Epidermal melanocyte (primary cell): ENCODE results near the gene SLC19A3.

Experiments used
- DNase-seq: peaks from one replicate; pipeline ENCODE4 v3.0.0; 2011; ENCODE audit warnings: low spot score; ENCODE audit not compliant: insufficient read length

Gene SLC19A3

DNA sequence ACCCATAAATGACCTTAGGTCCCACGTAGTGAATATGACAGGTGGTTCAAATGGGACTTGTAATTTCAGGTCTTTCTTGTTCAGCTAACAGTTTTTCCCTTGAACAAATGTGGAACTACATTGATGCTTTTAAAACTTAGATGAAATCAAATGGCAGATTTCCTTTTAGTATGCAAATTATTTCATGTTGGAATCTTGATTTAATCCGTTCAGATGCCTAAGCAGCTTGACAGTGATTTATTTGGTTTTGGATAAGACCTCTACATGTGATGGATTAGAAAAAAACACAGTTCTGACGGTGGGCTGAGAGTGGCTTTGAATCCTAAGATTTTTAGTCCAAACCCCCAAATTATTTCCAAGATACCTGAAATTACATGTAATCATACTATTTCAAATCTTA is 83.6 kb downstream of the SLC19A3 start:
- no peak for DNase-seq
